SK-N-SH treated with all-trans-retinoic acid at 6 μM for 48 hours (cell line): Measurements from ENCODE around the gene ITGB3BP.
"Not testable (repeated sequence)": the region's sequence is repeated elsewhere in the genome, so short reads cannot be mapped to it uniquely, and the experiment has no call there.

Experiments
- ATAC-seq: fragments of 200-7000 bp; cut with Tn5 transposase; 3 replicates; pipeline ENCODE4 v1.9.1; 2020; ENCODE audit warnings: mild to moderate bottlenecking, moderate library complexity
- ARNTL ChIP-seq: fragments of 450-650 bp; formaldehyde crosslinking; IDR thresholded peaks from 2 replicates; pipeline ENCODE4 v1.5.0; 2020; ENCODE audit warnings: low read depth, mild to moderate bottlenecking, moderate library complexity, borderline replicate concordance
- BACH2 ChIP-seq: fragments of 250-450 bp; sonication (Bioruptor Pico); IDR thresholded peaks from 2 replicates; pipeline ENCODE4 v1.9.0; 2021; ENCODE audit warnings: mild to moderate bottlenecking, borderline replicate concordance
- CSDC2 ChIP-seq: fragments of 250-450 bp; sonication (Bioruptor Pico); IDR thresholded peaks from 2 replicates; pipeline ENCODE4 v1.5.0; 2020; ENCODE audit warnings: mild to moderate bottlenecking, moderate library complexity
- ESRRG ChIP-seq: fragments of 250-450 bp; sonication (Bioruptor Pico); IDR thresholded peaks from 2 replicates; pipeline ENCODE4 v1.6.1; 2021; ENCODE audit warnings: mild to moderate bottlenecking
- OSR1 ChIP-seq: fragments of 250-450 bp; sonication (Bioruptor Pico); IDR thresholded peaks from 2 replicates; pipeline ENCODE4 v1.8.0; 2022; ENCODE audit warnings: moderate library complexity, mild to moderate bottlenecking, inconsistent platforms
- RARB ChIP-seq: fragments of 250-450 bp; sonication (Bioruptor Pico); IDR thresholded peaks from 2 replicates; pipeline ENCODE4 v1.8.0; 2021; ENCODE audit warnings: mild to moderate bottlenecking, moderate library complexity
- SNAI2 ChIP-seq: fragments of 250-450 bp; sonication (Bioruptor Pico); IDR thresholded peaks from 2 replicates; pipeline ENCODE4 v1.5.0; 2020; ENCODE audit warnings: mild to moderate bottlenecking, moderate library complexity
- TCF4 ChIP-seq: fragments of 250-450 bp; sonication (Bioruptor Pico); IDR thresholded peaks from 2 replicates; pipeline ENCODE4 v1.8.0; 2021; ENCODE audit warnings: mild to moderate bottlenecking, moderate library complexity, borderline replicate concordance
- TOX ChIP-seq: fragments of 250-450 bp; sonication (Bioruptor Pico); IDR thresholded peaks from 2 replicates; pipeline ENCODE4 v1.8.0; 2021; ENCODE audit warnings: mild to moderate bottlenecking, moderate library complexity, borderline replicate concordance
- ZC3H10 ChIP-seq: fragments of 250-450 bp; sonication (Bioruptor Pico); IDR thresholded peaks from 2 replicates; pipeline ENCODE4 v1.5.1; 2021; ENCODE audit warnings: mild to moderate bottlenecking, moderate library complexity
- ZFP3 ChIP-seq: fragments of 250-450 bp; sonication (Bioruptor Pico); IDR thresholded peaks from 2 replicates; pipeline ENCODE4 v1.5.0; 2020; ENCODE audit warnings: mild to moderate bottlenecking, moderate library complexity
- ZFP30 ChIP-seq: fragments of 450-650 bp; formaldehyde crosslinking; IDR thresholded peaks from 2 replicates; pipeline ENCODE4 v1.5.0; 2022; ENCODE audit warnings: mild to moderate bottlenecking, moderate library complexity
- ZNF565 ChIP-seq: fragments of 450-650 bp; formaldehyde crosslinking; conservative IDR thresholded peaks from 2 replicates; pipeline ENCODE4 v1.5.0; 2020; ENCODE audit warnings: low read depth, mild to moderate bottlenecking, moderate library complexity
- ZNF8 ChIP-seq: fragments of 450-650 bp; formaldehyde crosslinking; IDR thresholded peaks from 2 replicates; pipeline ENCODE4 v1.5.0; 2020; ENCODE audit warnings: mild to moderate bottlenecking, moderate library complexity
- TF ChIP-seq, protein P1 (sequence below): fragments of 250-450 bp; sonication (Bioruptor Pico); IDR thresholded peaks from 2 replicates; pipeline ENCODE4 v1.8.0; 2020; ENCODE audit warnings: mild to moderate bottlenecking, moderate library complexity, borderline replicate concordance
- TF ChIP-seq, protein P2 (sequence below): fragments of 250-450 bp; sonication (Bioruptor Pico); IDR thresholded peaks from 2 replicates; pipeline ENCODE4 v1.5.1; 2020; ENCODE audit warnings: low read depth, mild to moderate bottlenecking, moderate library complexity
- TF ChIP-seq, protein P3 (sequence below): fragments of 250-450 bp; sonication (Bioruptor Pico); IDR thresholded peaks from 2 replicates; pipeline ENCODE4 v1.5.0; 2020; ENCODE audit warnings: mild to moderate bottlenecking, moderate library complexity
- TF ChIP-seq, protein P4 (sequence below): fragments of 250-450 bp; sonication (Bioruptor Pico); IDR thresholded peaks from 2 replicates; pipeline ENCODE4 v1.5.1; 2021; ENCODE audit warnings: mild to moderate bottlenecking, moderate library complexity
- TF ChIP-seq, protein P5 (sequence below): fragments of 250-450 bp; sonication (Bioruptor Pico); IDR thresholded peaks from 2 replicates; pipeline ENCODE4 v1.8.0; 2021; ENCODE audit warnings: low read depth, mild to moderate bottlenecking, moderate library complexity, borderline replicate concordance

Gene ITGB3BP

DNA sequence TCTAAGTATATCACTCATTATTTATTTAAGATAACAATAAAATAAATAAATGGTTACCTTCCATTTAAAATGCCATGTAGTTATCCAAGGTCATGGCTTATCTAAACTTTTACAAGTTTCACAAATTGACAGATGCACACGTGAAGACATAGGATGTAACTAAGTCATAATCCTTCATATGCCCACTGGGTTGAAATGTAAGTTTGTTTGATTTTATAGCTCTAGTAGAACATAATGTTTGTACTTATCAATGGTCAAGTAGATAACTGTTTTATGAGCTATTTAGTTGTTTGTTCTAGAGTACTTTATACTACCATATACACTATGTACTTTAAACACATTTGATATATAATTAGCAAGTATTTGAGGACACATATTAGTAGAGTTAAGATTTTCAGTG lies 43.0 kb downstream of the ITGB3BP start:
- no peak for ATAC-seq
- no peak for TF ChIP-seq ARNTL (CRISPR knock-in tag)
- TF ChIP-seq ZNF8 (CRISPR knock-in tag): no peak
- no peak for TF ChIP-seq BACH2
- no peak for TF ChIP-seq TOX (CRISPR knock-in tag)
- TF ChIP-seq RARB (CRISPR knock-in tag): no peak
- TF ChIP-seq, protein P1, sequence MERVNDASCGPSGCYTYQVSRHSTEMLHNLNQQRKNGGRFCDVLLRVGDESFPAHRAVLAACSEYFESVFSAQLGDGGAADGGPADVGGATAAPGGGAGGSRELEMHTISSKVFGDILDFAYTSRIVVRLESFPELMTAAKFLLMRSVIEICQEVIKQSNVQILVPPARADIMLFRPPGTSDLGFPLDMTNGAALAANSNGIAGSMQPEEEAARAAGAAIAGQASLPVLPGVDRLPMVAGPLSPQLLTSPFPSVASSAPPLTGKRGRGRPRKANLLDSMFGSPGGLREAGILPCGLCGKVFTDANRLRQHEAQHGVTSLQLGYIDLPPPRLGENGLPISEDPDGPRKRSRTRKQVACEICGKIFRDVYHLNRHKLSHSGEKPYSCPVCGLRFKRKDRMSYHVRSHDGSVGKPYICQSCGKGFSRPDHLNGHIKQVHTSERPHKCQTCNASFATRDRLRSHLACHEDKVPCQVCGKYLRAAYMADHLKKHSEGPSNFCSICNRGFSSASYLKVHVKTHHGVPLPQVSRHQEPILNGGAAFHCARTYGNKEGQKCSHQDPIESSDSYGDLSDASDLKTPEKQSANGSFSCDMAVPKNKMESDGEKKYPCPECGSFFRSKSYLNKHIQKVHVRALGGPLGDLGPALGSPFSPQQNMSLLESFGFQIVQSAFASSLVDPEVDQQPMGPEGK (CRISPR knock-in tag): no peak
- no peak for TF ChIP-seq ZFP3 (CRISPR knock-in tag)
- TF ChIP-seq ESRRG (CRISPR knock-in tag): no peak
- TF ChIP-seq CSDC2 (CRISPR knock-in tag): no peak
- no peak for TF ChIP-seq TCF4 (CRISPR knock-in tag)
- TF ChIP-seq, protein P2, sequence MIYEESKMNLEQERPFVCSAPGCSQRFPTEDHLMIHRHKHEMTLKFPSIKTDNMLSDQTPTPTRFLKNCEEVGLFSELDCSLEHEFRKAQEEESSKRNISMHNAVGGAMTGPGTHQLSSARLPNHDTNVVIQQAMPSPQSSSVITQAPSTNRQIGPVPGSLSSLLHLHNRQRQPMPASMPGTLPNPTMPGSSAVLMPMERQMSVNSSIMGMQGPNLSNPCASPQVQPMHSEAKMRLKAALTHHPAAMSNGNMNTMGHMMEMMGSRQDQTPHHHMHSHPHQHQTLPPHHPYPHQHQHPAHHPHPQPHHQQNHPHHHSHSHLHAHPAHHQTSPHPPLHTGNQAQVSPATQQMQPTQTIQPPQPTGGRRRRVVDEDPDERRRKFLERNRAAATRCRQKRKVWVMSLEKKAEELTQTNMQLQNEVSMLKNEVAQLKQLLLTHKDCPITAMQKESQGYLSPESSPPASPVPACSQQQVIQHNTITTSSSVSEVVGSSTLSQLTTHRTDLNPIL: no peak
- no peak for TF ChIP-seq OSR1 (CRISPR knock-in tag)
- TF ChIP-seq, all 23 proteins: peak for 0

DNA sequence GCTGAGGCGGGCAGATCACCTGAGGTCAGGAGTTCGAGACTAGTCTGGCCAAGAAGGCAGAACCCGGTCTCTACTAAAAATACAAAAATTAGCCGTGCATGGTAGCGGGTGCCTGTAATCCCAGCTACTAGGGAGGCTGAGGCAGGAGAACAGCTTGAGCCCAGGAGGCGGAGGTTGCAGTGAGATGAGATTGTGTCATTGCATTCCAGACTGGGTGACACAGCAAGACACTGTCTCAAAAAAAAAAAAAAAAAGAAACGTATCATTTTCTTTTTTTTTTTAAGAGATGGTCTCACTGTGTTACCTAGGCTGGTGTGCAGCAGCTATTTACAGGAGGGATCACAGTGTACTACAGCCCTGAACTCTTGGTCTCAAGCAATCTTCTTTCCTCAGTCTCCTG lies 47.3 kb downstream of the ITGB3BP start:
- no peak; the same call in 2 of the 3 replicates for ATAC-seq

DNA sequence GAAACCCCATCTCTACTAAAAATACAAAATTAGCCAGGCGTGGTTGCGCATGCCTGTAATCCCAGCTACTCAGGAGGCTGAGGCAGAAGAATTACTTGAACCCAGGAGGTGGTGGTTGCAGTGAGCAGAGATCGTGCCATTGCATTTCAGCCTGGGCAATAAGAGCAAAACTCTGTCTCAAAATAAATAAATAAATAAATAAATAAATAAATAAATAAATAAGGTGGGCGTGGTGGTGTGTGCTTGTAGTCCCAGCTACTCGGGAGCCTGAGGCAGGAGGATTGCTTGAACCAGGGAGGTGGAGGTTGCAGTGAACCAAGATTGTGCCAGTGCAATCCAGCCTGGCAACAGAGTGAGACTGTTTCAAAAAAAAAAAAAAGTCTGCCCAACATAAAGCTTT lies 54.3 kb downstream of the ITGB3BP start:
- not testable (repeated sequence) for ATAC-seq

More for the DNA sequence above, 47.3 kb downstream of the ITGB3BP start:
- TF ChIP-seq ZNF565 (CRISPR knock-in tag) (no peak), TCF4 (CRISPR knock-in tag) (no peak), ZFP30 (CRISPR knock-in tag) (no peak), SNAI2 (CRISPR knock-in tag) (no peak), ZNF8 (CRISPR knock-in tag) (no peak), BACH2 (no peak), OSR1 (CRISPR knock-in tag) (no peak)
- TF ChIP-seq, protein P3, sequence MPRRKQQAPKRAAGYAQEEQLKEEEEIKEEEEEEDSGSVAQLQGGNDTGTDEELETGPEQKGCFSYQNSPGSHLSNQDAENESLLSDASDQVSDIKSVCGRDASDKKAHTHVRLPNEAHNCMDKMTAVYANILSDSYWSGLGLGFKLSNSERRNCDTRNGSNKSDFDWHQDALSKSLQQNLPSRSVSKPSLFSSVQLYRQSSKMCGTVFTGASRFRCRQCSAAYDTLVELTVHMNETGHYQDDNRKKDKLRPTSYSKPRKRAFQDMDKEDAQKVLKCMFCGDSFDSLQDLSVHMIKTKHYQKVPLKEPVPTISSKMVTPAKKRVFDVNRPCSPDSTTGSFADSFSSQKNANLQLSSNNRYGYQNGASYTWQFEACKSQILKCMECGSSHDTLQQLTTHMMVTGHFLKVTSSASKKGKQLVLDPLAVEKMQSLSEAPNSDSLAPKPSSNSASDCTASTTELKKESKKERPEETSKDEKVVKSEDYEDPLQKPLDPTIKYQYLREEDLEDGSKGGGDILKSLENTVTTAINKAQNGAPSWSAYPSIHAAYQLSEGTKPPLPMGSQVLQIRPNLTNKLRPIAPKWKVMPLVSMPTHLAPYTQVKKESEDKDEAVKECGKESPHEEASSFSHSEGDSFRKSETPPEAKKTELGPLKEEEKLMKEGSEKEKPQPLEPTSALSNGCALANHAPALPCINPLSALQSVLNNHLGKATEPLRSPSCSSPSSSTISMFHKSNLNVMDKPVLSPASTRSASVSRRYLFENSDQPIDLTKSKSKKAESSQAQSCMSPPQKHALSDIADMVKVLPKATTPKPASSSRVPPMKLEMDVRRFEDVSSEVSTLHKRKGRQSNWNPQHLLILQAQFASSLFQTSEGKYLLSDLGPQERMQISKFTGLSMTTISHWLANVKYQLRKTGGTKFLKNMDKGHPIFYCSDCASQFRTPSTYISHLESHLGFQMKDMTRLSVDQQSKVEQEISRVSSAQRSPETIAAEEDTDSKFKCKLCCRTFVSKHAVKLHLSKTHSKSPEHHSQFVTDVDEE (CRISPR knock-in tag): no peak

DNA sequence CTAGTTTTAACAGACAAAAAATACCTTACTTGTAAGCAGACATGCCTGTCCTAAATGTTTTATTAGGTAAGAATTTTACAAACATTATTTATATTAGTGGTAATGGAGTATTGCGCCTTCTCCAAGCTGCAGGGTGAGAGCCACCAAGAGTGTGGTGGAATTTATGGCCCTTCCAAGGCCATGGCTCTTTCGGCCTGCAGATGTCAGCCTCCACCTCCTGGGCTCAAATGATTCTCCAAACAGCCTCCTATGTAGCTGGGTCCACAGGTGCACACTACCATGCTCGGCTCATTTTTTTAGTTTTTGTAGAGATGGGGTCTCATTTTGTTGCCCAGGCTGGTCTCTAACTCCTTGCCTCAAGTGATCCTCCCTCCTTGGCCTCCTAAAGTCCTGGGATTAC lies 56.3 kb downstream of the ITGB3BP start:
- TF ChIP-seq ZNF565 (CRISPR knock-in tag): no peak
- TF ChIP-seq SNAI2 (CRISPR knock-in tag): no peak
- TF ChIP-seq ZNF8 (CRISPR knock-in tag): no peak
- no peak for TF ChIP-seq TCF4 (CRISPR knock-in tag)
- TF ChIP-seq, protein P3 (CRISPR knock-in tag): no peak
- TF ChIP-seq ESRRG (CRISPR knock-in tag): no peak
- TF ChIP-seq, protein P4, sequence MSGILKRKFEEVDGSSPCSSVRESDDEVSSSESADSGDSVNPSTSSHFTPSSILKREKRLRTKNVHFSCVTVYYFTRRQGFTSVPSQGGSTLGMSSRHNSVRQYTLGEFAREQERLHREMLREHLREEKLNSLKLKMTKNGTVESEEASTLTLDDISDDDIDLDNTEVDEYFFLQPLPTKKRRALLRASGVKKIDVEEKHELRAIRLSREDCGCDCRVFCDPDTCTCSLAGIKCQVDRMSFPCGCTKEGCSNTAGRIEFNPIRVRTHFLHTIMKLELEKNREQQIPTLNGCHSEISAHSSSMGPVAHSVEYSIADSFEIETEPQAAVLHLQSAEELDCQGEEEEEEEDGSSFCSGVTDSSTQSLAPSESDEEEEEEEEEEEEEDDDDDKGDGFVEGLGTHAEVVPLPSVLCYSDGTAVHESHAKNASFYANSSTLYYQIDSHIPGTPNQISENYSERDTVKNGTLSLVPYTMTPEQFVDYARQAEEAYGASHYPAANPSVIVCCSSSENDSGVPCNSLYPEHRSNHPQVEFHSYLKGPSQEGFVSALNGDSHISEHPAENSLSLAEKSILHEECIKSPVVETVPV: no peak
- TF ChIP-seq TOX (CRISPR knock-in tag): no peak
- TF ChIP-seq ZC3H10 (CRISPR knock-in tag): no peak
- no peak for TF ChIP-seq BACH2
- TF ChIP-seq, protein P5, sequence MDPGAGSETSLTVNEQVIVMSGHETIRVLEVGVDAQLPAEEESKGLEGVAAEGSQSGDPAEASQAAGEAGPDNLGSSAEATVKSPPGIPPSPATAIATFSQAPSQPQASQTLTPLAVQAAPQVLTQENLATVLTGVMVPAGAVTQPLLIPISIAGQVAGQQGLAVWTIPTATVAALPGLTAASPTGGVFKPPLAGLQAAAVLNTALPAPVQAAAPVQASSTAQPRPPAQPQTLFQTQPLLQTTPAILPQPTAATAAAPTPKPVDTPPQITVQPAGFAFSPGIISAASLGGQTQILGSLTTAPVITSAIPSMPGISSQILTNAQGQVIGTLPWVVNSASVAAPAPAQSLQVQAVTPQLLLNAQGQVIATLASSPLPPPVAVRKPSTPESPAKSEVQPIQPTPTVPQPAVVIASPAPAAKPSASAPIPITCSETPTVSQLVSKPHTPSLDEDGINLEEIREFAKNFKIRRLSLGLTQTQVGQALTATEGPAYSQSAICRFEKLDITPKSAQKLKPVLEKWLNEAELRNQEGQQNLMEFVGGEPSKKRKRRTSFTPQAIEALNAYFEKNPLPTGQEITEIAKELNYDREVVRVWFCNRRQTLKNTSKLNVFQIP (CRISPR knock-in tag): no peak
- peak; percentile 31; the same call in 1 of the 3 replicates for ATAC-seq
